Heart left ventricle (tissue), 13 donors: ENCODE results near the gene RPS25.

Experiments used
- CTCF ChIP-seq, 12 donors: fragments of 200-600 bp; sonication (generic) in 4 of 12; IDR thresholded peaks; one replicate each; pipeline versions ENCODE4 v1.5.0 to v1.8.0; 2018 to 2022; ENCODE audit warnings: antibody characterized with exemption in 12 of 12, mild to moderate bottlenecking in 5 of 12
- POLR2A ChIP-seq, 2 donors: fragments of 450-650 bp; IDR thresholded peaks; one replicate each; pipeline ENCODE4 v1.6.1; 2017; ENCODE audit warnings: antibody characterized with exemption in 2 of 2, mild to moderate bottlenecking in 2 of 2, moderate library complexity in 2 of 2
- donor health status: ischemic (EF 13 %, LVEDD 7.1; RV severe dilation, severe dysfunction).
- donor health status: DM: no; HTN: yes; CAD: no.
- donor health status: DM: no; HTN: no; CAD: no.
- donor health status: ischemic (EF 25% LVEDD 6.9; RV normal size, moderate dysfunction).
- donor health status: ischemic (EF 25% LVEDD 5.7; RV mildly dilated, moderate dysfunction).
- donor health status: ischemic (EF 35%, LVEDD 5.7; RV mildly dilated, moderate dysfunction).
- donor health status: nonischemic (EF 11% LVEDD 7.7; RV severe dilation, severe dysfunction).
- donor health status: DM: yes; HTN: yes; CAD: no.
- donor health status: PGD.
- donor health status: ischemic (EF 29% LVEDD 5.4; RV normal size, mild dysfunction).
- donor health status: nonischemic (EF 23%, LVEDD 6.1; RV moderate dilation, normal function).

DNA sequence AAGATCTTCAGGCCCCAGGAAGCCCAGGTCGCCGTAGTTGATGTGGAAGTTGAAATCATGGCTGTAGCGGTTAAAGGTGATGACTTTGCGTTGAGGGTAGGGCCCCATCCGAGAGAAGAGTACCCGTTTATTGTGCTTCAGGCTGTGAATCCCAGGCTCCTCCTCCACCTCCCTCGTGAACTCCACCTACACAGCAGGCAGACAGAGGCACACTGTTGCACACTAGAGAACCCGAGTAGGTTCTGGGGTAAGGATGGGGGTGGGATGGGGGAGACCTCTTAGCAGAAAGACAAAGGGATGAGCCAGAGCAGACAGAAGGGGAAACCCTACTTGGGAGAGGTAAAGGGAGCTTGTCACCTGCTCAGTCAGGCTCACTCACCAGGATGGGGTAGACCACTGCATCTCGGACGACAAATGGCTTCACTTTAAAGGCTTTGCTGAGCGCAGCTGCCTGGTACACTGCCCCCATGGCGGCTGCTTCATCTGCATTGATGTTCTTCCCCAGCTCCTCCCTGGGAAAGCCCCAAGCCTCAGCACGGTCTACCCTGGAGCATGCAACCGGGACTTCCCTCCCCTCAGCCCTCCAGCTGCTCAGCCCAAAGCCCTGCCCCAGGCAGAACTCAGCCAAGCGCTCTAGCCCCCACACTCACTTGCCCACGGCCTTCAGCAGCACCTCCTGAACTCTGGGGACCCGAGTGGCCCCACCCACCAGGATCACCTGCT, 33.5 kb upstream of the RPS25 start:
- TF ChIP-seq CTCF (IDR thresholded peaks at IDR 0.05): no peak
- no peak for TF ChIP-seq POLR2A (IDR thresholded peaks at IDR 0.05)
